GM18858 (cell line): ENCODE measurements around the gene ISLR.
A peak's percentile ranks its signal among the peaks of the same experiment; 100 is the strongest.
"Not testable (repeated sequence)": the region's sequence is repeated elsewhere in the genome, so short reads cannot be mapped to it uniquely, and the experiment has no call there.

ENCODE experiments used
- ATAC-seq: cut with Tn5 transposase; IDR thresholded peaks from one replicate; pipeline ENCODE4 v1.9.1; 2021; ENCODE audit not compliant: unreplicated experiment

Gene ISLR

DNA sequence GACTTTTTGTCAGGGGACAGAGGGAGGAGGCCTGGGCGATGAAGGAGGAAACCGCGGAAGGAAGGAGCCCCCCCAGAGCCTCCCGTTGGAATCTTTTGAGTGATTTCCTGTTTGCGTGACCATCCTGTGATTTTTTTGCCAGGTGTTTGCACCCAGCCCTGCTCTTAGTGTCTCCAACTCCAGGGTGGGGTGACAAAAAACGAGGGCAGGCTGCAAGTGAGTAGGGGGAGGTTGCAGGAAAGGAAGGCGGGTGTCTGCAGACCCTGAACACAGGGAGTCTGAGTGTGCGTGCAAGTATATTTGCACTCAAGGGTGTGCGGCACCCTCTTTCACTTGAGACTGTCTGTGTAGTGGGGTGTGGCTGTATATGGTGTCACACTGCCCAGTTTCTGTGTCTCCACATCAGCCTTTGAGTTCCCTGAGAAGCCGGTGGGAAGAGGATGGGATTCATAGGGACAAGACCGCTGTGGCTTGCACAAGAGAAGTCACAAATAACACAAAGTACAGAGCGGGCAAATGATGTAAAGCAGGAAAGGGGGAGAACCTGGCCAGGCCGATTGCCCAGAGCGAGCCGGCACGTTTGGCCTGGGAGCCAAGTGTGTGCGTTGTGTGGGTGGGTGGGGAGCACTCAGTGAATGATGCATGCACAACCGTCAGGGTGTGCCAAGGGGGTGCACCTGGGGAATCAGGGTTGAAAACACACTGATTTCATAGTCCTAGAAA is 36.5 kb upstream of the ISLR start:
- no peak for ATAC-seq

DNA sequence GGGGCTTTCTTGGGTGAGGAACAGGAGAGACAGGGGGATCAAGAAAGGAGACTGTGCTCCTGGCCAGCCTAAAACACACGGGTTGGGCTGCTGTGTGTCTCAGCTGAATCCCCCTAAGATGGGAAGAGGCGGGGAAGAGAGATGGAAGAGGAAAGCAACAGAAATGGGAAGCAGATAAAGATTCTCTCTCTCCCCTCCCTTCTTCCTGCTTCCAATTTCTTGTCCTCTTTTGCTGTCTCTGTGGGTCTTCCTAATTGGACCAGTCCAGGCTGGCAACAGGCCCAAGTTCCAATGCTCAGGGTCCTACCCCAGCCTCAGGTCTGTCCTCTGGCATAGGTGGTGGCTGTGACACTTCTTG is 36.0 kb upstream of the ISLR start:
- ATAC-seq: no peak

DNA sequence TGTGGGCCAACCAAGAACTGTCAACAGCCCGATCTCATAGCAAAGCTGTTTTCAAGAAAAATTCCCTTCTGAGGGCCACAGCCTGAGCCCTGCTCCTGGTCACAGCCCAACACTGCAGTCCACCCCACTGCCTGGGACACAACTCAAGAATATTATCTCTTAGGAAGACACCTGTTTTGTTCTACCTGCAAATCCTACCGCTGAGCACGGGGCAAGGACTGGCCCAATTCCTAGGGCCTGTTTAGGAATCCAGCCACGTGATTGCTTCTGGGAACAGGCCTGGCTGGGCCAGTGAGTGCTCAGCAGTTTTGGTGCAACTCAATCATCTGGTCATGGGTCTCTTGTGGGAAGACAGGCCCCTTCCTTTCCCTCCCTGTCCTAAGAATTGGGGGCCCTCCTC is 34.9 kb upstream of the ISLR start:
- no peak for ATAC-seq

DNA sequence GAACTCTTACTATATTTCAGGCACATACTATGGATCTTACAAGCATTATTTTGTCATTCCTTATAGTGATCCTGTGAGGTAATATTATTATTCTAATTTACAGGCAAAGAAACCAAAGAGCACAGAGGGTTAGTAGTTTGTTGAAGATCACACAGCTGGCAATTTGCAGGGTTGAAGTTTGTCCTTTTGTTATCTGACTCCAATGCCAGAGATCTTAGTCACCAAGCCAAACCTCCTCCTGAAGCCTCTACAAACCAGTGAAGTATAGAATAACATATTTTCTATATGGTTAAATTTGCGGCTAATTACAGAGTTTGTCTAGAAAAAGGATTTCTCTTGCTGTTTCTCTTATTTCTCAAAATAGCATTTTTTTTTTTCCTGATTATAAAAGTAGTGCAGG is 31.9 kb upstream of the ISLR start:
- no peak for ATAC-seq

DNA sequence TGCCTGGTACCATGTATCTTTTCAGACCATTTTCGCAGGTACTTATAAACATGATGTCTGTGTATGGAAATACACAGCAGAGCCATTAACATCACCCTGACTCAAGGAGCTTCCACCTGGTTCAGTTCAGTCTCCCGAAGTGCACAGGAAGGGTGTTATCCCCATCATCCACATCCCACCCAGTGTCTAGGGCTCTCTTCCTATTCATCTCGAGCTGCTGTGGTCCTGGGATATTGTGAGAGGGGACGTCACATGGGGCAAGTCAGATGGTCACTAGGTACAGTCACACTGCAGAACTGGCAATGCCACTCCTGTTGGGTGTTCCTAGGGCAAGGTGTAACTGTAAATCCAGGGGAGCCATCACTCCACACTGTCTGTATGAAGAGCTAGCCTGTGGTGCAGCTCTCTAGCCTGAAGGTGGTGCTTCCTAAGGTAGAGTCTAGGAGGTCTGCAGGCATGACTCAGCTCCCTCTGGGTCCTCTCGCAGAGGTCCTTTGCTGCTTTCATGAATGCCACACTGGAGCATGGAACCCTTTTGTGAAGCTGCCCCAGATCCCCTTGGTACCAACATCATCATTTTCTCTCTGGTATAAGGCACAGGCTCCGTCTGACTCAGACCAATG is 29.2 kb upstream of the ISLR start:
- ATAC-seq: no peak

DNA sequence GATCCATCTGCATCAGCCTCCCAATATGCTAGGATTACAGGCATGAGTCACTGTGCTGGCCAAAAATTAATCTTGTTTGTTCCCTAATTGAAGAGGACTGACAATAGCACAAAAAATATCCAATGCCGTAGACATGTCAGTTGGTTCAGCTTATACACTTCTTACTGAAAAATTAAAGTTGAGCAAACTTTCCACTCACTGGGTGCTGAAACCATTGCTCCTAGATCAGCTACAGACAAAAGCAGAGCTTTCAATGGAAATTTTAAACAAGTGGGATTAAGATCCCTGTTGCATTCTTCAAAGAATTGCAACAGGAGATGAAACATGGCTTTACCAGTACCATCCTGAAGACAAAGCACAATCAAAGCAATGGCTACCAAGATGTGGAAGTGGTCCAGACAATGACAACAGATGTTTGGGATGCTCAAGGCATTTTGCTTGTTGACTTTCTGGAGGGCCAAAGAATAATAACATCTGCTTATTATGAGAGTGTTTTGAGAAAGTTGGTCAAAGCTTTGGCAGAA is 27.2 kb upstream of the ISLR start:
- ATAC-seq: no peak

DNA sequence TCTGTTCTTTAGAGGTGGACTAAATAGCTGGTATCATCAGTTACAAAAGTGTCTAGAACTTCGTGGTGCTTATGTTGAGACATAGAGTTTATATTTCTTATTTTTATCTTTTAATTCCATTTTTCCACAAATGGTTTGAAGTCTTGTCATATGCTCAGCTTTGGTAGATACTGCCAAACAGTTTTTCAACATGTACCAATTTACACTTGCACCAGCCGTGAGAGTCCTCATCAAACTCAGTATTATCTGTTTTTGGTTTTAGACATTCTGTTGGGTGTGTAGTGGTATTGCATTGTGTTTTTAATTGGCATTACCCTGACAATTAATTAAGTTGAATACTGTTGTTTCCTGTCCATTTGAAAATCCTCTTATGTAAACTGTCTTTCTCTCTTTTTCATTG is 26.5 kb upstream of the ISLR start:
- no peak for ATAC-seq

DNA sequence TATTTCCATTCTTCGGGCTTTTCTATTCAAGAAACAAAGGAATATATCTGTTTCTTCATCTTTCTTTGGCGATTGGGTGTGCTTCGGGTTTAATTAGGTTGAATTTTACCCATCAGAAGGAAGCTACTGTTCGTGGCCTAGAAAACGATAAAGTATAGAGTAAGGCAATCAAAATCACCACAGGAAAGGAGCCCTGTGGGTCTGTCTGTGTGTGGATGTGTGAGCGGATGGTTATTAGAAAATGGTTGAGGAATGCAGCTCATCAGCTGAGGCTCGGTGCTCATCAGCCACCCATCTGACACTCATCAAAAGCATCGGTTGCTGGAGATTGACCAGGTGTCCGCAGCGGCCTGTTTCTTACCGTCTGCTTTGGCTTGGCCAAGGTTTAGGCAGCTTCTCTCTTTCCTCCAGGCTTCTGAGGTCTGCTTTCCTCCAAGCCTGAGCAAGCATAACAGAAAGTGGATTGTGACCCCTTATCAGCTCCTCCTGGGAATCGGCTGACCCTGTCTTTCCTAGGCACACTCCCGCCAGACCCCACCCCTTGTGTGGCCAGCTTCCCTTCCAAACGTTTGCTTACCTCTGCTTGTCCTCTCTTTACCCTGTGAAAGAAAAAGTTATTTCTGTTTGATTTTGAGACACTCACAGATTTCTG is 17.6 kb upstream of the ISLR start:
- no peak for ATAC-seq

DNA sequence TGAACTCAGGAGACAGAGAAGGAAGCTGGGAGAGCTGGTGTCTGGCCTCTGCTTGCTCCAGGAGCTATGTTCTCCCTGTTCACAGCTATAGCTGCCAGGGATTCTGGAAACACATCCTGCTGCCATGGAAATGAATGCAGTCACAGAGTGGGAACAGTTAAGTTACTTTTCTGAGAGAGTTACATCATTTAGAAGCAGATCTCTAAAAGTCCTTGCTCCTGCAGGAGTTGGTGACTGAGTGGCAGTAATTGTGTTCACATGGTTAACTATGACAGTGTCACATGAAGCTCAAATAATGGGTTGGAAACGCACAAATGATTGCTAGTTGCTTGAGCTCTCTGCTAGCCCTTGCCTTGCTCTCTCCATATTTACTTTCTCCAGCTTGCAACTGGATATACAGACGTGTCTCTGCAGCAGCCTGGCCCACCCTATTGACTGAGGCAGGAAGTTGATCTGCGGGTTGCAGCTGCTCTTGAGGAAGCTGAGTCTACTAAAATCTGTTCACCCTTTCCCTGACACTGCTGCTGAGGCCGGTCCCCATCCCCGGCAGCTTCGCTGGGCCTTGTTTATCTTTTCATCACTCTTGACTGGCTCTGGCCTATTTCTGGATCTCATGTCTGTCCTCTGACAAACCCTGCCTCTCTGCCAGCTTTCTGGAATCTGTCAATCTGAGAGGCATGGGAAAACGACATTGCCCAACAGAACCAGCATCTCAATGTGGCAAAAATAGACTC is 16.7 kb upstream of the ISLR start:
- ATAC-seq: no peak

DNA sequence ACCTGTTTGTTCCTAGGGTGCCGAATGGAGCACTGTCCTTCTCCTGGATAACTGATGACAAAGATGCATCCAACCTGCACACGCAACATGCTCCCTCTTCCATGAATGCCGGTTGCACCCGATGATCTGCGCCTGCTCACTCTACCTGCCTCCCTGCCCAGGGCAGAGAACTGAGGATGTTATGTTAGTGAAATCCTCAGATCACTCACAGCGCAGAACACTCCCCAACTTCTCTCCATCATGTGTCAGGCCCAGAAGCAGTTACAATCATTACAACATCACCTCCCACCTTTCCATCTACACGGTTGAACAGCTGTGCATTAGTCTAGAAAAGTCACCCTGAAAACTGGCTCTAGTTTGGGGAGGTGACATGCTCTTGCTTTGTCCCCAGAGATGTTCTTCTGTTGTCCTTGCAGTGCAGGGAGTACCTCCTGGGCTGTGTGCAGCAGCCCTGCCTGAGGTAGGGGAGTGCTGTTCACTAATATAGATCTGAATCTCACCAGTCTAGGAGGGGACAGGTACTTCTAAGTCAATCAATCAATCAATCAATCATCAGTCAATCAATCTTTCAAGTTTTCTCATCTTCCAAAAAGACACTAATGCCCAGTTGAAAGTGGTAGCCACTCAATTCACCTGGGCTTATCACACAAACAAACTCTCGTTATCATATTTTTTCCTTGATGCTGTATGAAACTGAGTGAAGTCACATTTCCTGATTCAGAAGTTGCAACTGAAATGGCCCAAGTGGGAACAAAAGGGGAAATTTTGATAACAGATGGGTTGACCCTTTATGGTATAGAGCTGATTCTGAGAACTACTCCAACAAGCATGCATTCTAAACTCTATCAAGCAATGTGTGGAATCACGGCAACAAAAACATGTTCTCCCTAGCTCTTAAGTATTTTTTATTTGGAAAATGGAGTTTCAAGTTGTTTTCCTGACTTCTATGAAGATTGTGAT is 15.4 kb upstream of the ISLR start:
- ATAC-seq: no peak

DNA sequence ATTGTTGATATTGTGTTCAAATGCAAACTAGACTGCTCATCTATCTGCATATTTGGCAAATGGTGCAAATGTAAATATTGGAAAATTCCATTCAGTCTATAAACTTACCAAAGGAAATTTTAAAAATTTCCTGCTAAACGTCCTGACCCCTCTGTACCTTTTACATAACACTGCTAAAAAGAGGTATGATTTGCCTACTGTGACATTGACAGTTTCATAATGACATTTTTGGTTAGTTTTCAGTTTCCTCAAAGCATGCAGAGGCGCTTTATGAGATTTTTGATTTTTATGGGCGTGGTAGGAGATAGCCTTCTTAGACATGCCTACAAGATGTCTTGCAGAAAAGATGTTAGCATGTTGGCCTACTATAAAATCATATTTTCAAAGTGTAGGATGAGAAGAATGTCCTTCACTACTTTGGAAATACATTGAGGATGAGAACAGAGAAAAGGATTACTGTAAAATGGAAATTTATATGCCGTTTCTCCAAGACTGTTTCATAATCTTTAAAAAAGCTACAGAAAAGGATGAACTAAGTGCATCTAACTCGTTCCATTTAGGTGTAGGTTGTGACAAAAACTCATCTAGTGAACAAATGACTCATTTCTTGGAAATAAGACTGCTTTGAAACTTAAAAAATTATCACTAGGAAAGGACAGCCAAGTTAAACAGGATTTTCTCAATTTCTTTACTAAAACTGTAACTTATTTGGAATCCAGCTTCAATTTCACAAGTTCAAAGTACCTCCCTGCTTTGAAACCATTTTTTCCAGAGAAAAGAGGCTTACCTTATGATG is 14.5 kb upstream of the ISLR start:
- ATAC-seq: peak; percentile 71

DNA sequence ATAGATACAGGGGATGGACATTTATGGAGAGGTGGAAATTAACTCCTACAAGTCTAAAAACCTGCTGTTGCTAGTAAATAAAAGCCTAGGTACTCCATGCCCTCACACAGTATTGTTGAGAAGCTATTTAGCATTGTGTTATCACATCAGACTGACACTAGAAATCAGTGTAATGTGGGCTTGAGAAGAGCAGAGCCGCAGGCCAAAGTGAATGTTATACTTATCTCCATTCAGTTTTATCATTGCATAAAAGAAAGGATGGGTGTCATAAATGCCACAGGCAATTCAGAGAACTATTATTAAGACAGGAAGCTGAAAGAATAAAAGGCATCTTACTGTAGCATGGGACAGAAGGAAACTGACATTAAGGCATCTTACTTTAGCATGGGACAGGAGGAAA is 13.7 kb upstream of the ISLR start:
- no peak for ATAC-seq

DNA sequence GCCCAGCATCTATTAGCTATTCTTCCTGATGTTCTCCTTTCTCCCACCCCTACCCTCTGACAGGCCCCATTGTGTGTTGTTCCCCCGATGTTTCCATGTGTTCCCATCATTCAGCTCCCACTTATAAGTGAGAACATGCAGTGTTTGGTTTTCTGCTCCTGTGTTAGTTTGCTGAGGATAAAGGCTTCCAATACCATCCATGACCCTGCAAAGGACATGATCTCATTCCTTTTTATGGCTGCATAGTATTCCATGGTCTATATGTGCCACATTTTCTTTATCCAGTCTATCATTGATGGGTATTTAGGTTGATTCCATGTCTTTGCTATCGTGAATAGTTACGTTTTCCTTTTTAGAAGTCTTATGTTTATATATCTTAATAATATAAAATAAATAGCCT is 13.1 kb upstream of the ISLR start:
- not testable (repeated sequence) for ATAC-seq

DNA sequence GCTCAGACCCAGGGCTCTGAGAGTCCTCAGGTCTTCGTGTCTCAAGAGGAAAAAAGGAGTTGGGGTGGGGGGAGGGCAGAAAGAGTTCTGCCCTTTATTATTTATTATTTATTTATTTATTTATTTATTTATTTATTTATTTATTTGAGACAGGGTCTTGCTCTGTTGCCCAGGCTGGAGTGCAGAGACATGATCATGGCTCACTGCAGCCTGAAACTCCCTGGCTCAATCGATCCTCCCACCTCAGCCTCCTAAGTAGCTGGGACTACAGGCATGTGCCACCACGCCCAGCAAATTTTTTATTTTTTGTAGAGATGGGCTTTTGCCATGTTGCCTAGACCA is 11.3 kb upstream of the ISLR start:
- not testable (repeated sequence) for ATAC-seq

DNA sequence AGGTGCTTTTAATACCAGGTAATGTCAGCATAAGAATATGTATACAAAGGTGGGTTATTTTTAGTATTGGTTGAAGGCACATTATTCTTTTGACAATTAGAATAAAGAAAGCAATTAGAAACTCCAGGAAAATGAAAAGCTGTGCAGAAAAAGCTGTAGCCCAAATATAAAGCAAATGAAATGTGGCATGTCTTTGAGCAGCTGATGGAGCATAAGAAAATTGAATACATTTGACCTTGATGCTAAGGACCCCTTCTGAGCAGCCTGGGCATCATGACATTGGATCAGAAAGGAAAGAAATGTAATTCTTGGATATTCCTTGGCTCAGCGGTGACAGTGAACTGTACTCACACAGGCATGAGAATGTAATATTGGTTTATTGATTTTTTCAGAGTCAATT is 8.0 kb upstream of the ISLR start:
- no peak for ATAC-seq

DNA sequence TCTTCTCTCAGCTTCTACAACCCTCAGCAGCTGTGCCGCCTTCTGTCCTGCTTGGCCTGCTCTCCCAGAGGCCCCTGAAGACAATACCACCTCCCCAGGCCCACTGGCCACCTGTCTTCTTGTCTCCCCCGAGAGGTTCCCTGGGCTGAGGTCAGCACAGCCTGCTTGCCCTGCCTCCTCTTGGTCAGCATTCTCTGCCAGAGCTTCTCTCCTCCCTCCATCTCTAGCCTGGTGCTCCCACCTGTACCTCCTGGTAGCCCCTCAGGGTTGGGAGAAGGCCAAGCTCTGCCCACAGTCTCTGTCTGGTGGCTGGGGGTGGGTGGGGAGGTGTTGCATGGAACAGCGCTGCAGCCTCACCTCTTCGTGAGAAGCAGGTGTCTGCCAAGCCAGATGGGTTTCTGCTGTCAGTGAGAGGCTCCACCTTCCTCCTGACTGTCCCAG is 5.6 kb upstream of the ISLR start:
- no peak for ATAC-seq

DNA sequence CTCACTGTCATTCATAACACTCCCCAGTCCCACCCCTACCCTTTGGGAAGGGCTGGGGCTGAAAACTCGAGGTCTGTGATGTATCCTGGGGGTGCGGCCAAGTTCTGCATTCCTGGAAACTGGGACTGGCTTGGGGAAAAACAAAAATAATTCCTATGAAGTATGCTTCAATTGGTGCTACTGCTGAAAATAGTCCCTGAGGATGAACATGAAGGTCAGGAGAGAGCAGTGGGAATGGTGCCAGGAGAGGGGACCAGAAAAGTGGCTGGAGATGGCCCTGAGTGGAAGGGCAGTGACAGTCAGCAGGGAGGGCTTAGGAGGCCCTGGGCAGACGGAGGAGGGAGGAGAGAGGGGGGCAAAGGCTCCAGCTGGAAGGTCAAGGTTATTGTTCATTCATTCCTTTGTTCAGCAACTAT is 4.8 kb upstream of the ISLR start:
- ATAC-seq: no peak

DNA sequence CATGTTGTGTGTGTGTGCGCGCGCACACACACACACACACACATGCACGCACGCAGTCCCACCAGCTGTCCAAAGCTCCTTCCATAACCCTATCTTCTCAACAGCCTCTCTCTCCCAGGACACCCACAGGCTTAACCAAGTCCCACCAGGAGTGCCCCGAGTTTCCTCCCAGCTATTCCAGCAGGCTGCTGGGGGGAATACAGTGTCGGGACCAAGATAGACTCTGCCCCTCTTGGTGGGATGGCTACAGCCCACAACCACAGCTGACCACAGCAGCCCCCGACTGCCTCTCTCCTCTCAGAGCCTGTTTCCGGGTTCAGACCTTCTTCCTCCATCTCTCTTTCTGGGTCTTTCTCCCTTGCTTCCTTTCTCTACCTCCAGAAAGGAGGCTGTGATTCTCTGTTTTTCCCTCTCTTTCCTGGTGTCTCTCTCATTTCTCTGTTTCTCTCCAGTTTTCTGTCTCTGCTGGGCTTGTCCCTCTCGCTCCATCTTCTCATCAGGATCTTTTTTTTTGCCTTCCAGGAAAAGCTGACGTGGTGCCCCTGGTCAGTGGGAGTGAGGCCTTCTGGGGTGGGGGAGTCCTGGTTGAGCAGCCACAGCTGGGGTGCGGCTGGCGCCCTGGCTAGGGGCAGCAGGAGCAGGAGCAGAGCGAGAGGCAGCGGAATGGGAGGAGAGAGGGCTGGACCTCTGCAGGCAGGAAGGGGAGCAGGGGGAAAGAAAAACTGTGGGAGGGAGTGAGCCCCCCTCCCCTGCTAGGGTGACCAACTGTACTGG is 3.3 kb upstream of the ISLR start:
- no peak for ATAC-seq
